Epithelial cell of esophagus (primary cell): Measurements from ENCODE around the gene PRKD1.
A peak's percentile ranks its signal among the peaks of the same experiment; 100 is the strongest.

Experiments
- DNase-seq: peaks from one replicate; pipeline ENCODE4 v3.0.0; 2010; ENCODE audit warnings: low read depth
- H3K4me3 ChIP-seq: 2 replicates; pipeline ENCODE4 v1.5.1; 2011; ENCODE audit warnings: mild to moderate bottlenecking, low read length, control low read depth
- TF ChIP-seq, protein P1 (sequence below): IDR thresholded peaks from 2 replicates; pipeline ENCODE4 v1.5.1; 2011; ENCODE audit warnings: low read depth, mild to moderate bottlenecking, low read length, control low read depth, inconsistent platforms; ENCODE audit not compliant: insufficient read depth; ENCODE audit errors: missing control alignments

PRKD1 gene

GRCh38 chr14:29721586-29721985, 206.1 kb downstream of the PRKD1 start:
- no peak for DNase-seq
- H3K4me3 ChIP-seq: no peak overlapping the region
- TF ChIP-seq, protein P1, sequence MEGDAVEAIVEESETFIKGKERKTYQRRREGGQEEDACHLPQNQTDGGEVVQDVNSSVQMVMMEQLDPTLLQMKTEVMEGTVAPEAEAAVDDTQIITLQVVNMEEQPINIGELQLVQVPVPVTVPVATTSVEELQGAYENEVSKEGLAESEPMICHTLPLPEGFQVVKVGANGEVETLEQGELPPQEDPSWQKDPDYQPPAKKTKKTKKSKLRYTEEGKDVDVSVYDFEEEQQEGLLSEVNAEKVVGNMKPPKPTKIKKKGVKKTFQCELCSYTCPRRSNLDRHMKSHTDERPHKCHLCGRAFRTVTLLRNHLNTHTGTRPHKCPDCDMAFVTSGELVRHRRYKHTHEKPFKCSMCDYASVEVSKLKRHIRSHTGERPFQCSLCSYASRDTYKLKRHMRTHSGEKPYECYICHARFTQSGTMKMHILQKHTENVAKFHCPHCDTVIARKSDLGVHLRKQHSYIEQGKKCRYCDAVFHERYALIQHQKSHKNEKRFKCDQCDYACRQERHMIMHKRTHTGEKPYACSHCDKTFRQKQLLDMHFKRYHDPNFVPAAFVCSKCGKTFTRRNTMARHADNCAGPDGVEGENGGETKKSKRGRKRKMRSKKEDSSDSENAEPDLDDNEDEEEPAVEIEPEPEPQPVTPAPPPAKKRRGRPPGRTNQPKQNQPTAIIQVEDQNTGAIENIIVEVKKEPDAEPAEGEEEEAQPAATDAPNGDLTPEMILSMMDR: no peak

DNA sequence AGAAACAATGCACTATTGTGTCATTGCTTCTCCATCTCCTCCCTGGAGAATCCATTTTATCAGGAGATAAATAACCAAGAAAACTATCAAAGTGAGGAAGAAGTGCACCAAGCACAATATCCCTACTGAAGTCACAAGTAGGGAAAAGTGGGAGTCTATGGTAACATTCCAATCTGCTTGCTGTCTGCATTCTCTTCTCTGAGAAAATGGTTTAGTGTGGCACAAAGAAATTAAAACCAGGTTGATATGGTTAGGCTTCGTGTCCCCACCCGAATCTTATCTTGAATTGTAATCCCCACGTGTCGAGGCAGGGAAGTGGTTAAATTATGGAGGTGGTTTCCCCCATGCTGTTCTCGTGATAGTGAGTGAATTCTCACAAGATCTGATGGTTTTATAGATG, 209.7 kb downstream of the PRKD1 start:
- TF ChIP-seq, protein P1: no peak
- DNase-seq: no peak
- no peak overlapping the region for H3K4me3 ChIP-seq

DNA sequence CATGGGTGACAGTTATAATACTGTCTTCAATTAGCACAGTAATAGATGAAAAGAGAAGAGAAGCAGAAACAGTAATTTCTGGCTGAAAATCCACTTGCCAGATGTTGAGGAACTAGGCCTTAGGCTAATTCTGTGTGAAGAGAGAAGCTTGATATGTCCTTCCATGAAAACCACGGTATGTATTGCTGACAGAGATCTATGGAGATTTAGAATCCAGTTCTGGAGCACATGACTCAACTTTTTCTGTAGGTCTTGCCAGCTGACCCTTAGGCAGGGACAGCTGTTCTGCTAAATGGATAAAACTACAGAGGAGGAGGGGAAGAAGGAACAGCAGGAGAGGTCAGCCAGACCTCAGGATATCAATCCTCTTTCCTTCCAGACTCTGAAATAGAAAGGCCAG, 211.5 kb downstream of the PRKD1 start:
- TF ChIP-seq, protein P1: no peak
- DNase-seq: no peak
- no peak overlapping the region for H3K4me3 ChIP-seq

GRCh38 chr14:29712601-29713000, 215.0 kb downstream of the PRKD1 start:
- no peak for DNase-seq
- H3K4me3 ChIP-seq: no peak overlapping the region
- TF ChIP-seq, protein P1: no peak

GRCh38 chr14:29710015-29710414, 217.6 kb downstream of the PRKD1 start:
- no peak for DNase-seq
- TF ChIP-seq, protein P1: no peak
- no peak overlapping the region for H3K4me3 ChIP-seq

GRCh38 chr14:29709490-29709889, 218.2 kb downstream of the PRKD1 start:
- TF ChIP-seq, protein P1: no peak
- DNase-seq: no peak
- no peak overlapping the region for H3K4me3 ChIP-seq

DNA sequence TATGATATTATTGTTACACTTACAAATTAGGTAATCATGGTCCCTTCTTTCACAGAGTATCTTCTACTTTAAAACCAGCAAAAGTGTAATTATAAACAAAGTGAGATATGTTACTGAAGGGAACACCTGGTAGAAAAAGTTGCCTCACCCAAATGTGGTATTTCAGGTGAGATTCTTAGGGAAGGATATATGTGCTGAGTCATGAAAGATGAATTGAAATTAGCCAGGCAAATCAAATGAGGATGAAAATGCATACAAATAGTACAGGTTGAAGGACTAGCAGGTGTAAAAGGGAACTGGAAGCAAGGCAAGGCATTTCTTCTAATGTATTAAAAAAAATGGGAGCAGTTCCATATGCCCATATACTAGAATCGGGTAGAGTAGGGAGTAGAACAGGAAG, 220.9 kb downstream of the PRKD1 start:
- DNase-seq: peak; percentile 1
- TF ChIP-seq, protein P1: no peak
- no peak overlapping the region for H3K4me3 ChIP-seq
